ENCODE measurements around the gene FGD2. TPM values are rescaled to one million over a fixed set of nuclear protein-coding genes. Genes with fewer than 3 reads are reported as not detected.

FGD2 gene
- total RNA-seq, 1 donor from 2014 or later: under 0.01 TPM

GRCh38 chr6:36975231-36976006 lies 30.0 kb upstream of the FGD2 start:
- DNase-seq (ENCODE audit: low read depth) (no peak), FAIRE-seq (no peak)
- no peak for TF ChIP-seq CTCF (IDR thresholded peaks at IDR 0.05; ENCODE audit: insufficient read depth, low read length, severe bottlenecking)
- H3K27me3 ChIP-seq (ENCODE audit: control insufficient read depth, insufficient read depth, low read length): no peaks in the 10 kb centered on the region
- H3K4me3 ChIP-seq (ENCODE audit: low read depth, low read length): no peak overlapping the region
- H3K36me3 ChIP-seq (ENCODE audit: control insufficient read depth, insufficient read depth, low read length): peaks cover 36% of the 10 kb centered on the region

GRCh38 chr6:36976007-36976264 lies 29.5 kb upstream of the FGD2 start:
- no peaks in the 10 kb centered on the region for H3K27me3 ChIP-seq (ENCODE audit: control insufficient read depth, insufficient read depth, low read length)
- no peak for DNase-seq (ENCODE audit: low read depth)
- H3K4me3 ChIP-seq (ENCODE audit: low read depth, low read length): no peak overlapping the region
- peaks cover 34% of the 10 kb centered on the region for H3K36me3 ChIP-seq (ENCODE audit: control insufficient read depth, insufficient read depth, low read length)
- no peak for TF ChIP-seq CTCF (IDR thresholded peaks at IDR 0.05; ENCODE audit: insufficient read depth, low read length, severe bottlenecking)
- FAIRE-seq: no peak

GRCh38 chr6:36976509-36976908 lies 28.9 kb upstream of the FGD2 start:
- no peak for DNase-seq (ENCODE audit: low read depth)
- FAIRE-seq: peak; percentile 32
- Histone ChIP-seq H3K36me3 (ENCODE audit: control insufficient read depth, insufficient read depth, low read length) (peaks cover 34% of the 10 kb centered on the region), H3K4me3 (ENCODE audit: low read depth, low read length) (no peak overlapping the region), H3K27me3 (ENCODE audit: control insufficient read depth, insufficient read depth, low read length) (no peaks in the 10 kb centered on the region)
- no peak for TF ChIP-seq CTCF (IDR thresholded peaks at IDR 0.05; ENCODE audit: insufficient read depth, low read length, severe bottlenecking)

GRCh38 chr6:36976931-36977330 lies 28.5 kb upstream of the FGD2 start:
- Histone ChIP-seq H3K4me3 (ENCODE audit: low read depth, low read length) (no peak overlapping the region), H3K27me3 (ENCODE audit: control insufficient read depth, insufficient read depth, low read length) (no peaks in the 10 kb centered on the region), H3K36me3 (ENCODE audit: control insufficient read depth, insufficient read depth, low read length) (peaks cover 34% of the 10 kb centered on the region)
- TF ChIP-seq CTCF (IDR thresholded peaks at IDR 0.05; ENCODE audit: insufficient read depth, low read length, severe bottlenecking): no peak
- DNase-seq (ENCODE audit: low read depth): no peak
- peak; percentile 32 for FAIRE-seq

DNA sequence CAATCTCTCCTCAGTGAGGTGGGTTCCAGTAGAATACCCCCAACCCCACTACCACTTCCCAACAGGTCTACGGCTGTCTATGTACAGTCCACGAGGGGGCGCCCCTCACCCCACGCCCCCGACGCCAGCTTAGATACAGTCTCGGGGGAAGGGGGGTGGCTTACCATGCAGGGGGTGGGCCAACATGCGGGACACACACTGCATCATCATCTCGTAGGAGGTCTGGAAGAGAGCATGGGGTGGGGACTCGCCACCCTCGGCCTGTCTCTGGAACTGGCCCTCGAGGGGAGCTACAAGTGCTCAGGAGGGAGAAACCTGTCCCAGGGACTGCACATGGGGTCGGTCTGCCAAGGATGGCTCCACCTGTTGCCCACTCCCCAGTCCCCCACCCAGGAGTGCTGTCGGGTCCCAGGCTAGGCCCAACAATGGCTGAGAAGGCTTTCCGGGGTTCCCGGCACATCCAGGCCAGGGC lies 27.9 kb upstream of the FGD2 start:
- DNase-seq (ENCODE audit: low read depth) (no peak), FAIRE-seq (no peak)
- peaks cover 31% of the 10 kb centered on the region for H3K36me3 ChIP-seq (ENCODE audit: control insufficient read depth, insufficient read depth, low read length)
- no peak overlapping the region for H3K4me3 ChIP-seq (ENCODE audit: low read depth, low read length)
- TF ChIP-seq CTCF (IDR thresholded peaks at IDR 0.05; ENCODE audit: insufficient read depth, low read length, severe bottlenecking): peak; percentile 40
- no peaks in the 10 kb centered on the region for H3K27me3 ChIP-seq (ENCODE audit: control insufficient read depth, insufficient read depth, low read length)

Measured in bronchial epithelial cell (primary cell).